Measurements from ENCODE around the gene DRG1. TPM values are rescaled to one million over a fixed set of nuclear protein-coding genes. Genes with fewer than 3 reads are reported as not detected.

Gene DRG1
- total and polyA plus RNA-seq, 2 donors (not counting 3 experiments of a cell fraction or from before 2014, with no cell fraction given) = 37.7 to 65.1 TPM

DNA sequence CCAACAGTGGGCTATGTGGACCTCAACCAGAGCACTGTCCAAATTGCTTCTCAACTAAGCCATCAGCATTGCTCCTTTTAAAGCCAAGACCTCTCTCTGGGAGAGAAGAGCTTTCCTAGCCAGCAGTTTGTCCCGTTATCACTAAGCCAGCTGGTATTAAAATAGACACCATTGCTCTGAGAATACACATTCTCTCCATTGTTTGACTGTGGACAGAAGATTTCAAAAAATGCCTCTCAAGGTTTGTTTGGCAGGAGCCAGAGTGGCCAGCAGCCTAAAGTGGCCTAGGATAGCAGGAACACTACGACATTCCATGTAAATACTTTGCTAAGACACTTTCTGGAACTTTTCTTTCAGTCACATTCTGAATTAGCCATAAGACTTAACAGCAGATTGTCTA, 49.0 kb downstream of the DRG1 start:
- Histone ChIP-seq H3K4me1 (ENCODE audit: control insufficient read depth, extremely low read depth, insufficient read depth, low read length) (no peaks in the 10 kb centered on the region), H3K4me3 (replicated peaks in 1 of 3; ENCODE audit: insufficient read depth in 1 of 3, low read depth in 1 of 3, low read length in 3 of 3) (no peak overlapping the region), H3K9me1 (replicated peaks; ENCODE audit: control insufficient read depth, extremely low read depth, insufficient read depth, low read length) (no peaks in the 10 kb centered on the region), H2AFZ (ENCODE audit: low read depth, low read length) (no peak overlapping the region), H3K9me3 (replicated peaks; ENCODE audit: control insufficient read depth, insufficient read depth, low read length) (no peaks in the 10 kb centered on the region), H3K4me2 (ENCODE audit: insufficient read depth, low read length) (no peak overlapping the region), H3K27ac (ENCODE audit: insufficient read depth, low read depth, low read length) (no peak overlapping the region), H3K36me3 (ENCODE audit: control insufficient read depth in 2 of 2, extremely low read depth in 1 of 2, insufficient read depth in 2 of 2, low read length in 2 of 2) (peaks cover 11 to 17% of the 10 kb centered on the region in 2 experiments), H4K20me1 (replicated peaks; ENCODE audit: control insufficient read depth, extremely low read depth, insufficient read depth, low read length) (no peaks in the 10 kb centered on the region), H3K9ac (replicated peaks; ENCODE audit: extremely low read depth, insufficient read depth, low read length) (no peak overlapping the region), H3K79me2 (ENCODE audit: control insufficient read depth, insufficient read depth, low read length) (no peaks in the 10 kb centered on the region), H3K27me3 (ENCODE audit: control insufficient read depth in 2 of 2, insufficient read depth in 2 of 2, low read length in 2 of 2) (no peaks in the 10 kb centered on the region)
- no peak for FAIRE-seq
- POLR2A ChIA-PET = interaction anchor here (1.1 kb wide), 1 partner anchor 11 kb away, joined by 3 read pairs; no protein-coding TSS in a partner anchor
- CTCF ChIA-PET = no interaction called here
- no TSS peak for BruUV-seq (replicated peaks)
- dilution Hi-C loops (cut with MboI; ENCODE audit: extremely low pct_ligation_motif_present, low sequenced_read_pairs) = no loop called here
- no peak for DNase-seq (ENCODE audit: low read depth, low spot score)
- intact Hi-C loops (cut with micrococcal nuclease) = no loop called here
- TF ChIP-seq GATA2 (IDR thresholded peaks at IDR 0.05; ENCODE audit: insufficient read depth, insufficient read length, low read depth, low read length) (no peak), MAX (IDR thresholded peaks at IDR 0.05; ENCODE audit: insufficient read depth, insufficient read length) (no peak), POLR2A (IDR thresholded peaks at IDR 0.05; ENCODE audit: low read depth, low read length) (no peak), JUN (IDR thresholded peaks at IDR 0.05; ENCODE audit: borderline replicate concordance, insufficient read depth, insufficient read length, low read depth) (no peak), EZH2 (IDR thresholded peaks at IDR 0.05; ENCODE audit: borderline replicate concordance, low read depth, low read length, severe bottlenecking) (no peak)

- CTCF ChIA-PET = no interaction called here
- H3K9me1 ChIP-seq (replicated peaks; ENCODE audit: control insufficient read depth, extremely low read depth, insufficient read depth, low read length) = no peaks in the 10 kb centered on the region
- dilution Hi-C loops (cut with MboI; ENCODE audit: extremely low pct_ligation_motif_present, low sequenced_read_pairs) = no loop called here
These were observed 50.1 kb downstream of the DRG1 start for GRCh38 chr22:31449506-31449905.

More at GRCh38 chr22:31449506-31449905, 50.1 kb downstream of the DRG1 start:
- intact Hi-C loops (cut with micrococcal nuclease) = no loop called here
- Histone ChIP-seq H3K79me2 (ENCODE audit: control insufficient read depth, insufficient read depth, low read length) (no peaks in the 10 kb centered on the region), H3K9ac (replicated peaks; ENCODE audit: extremely low read depth, insufficient read depth, low read length) (no peak overlapping the region), H3K4me1 (ENCODE audit: control insufficient read depth, extremely low read depth, insufficient read depth, low read length) (no peaks in the 10 kb centered on the region), H3K36me3 (ENCODE audit: control insufficient read depth in 2 of 2, extremely low read depth in 1 of 2, insufficient read depth in 2 of 2, low read length in 2 of 2) (peaks cover 16 to 21% of the 10 kb centered on the region in 2 experiments), H3K27ac (ENCODE audit: insufficient read depth, low read depth, low read length) (no peak overlapping the region), H3K4me3 (replicated peaks in 1 of 3; ENCODE audit: insufficient read depth in 1 of 3, low read depth in 1 of 3, low read length in 3 of 3) (no peak overlapping the region), H2AFZ (ENCODE audit: low read depth, low read length) (no peak overlapping the region), H3K4me2 (ENCODE audit: insufficient read depth, low read length) (no peak overlapping the region), H3K9me3 (replicated peaks; ENCODE audit: control insufficient read depth, insufficient read depth, low read length) (no peaks in the 10 kb centered on the region), H4K20me1 (replicated peaks; ENCODE audit: control insufficient read depth, extremely low read depth, insufficient read depth, low read length) (no peaks in the 10 kb centered on the region), H3K27me3 (ENCODE audit: control insufficient read depth in 2 of 2, insufficient read depth in 2 of 2, low read length in 2 of 2) (no peaks in the 10 kb centered on the region)
- no peak for FAIRE-seq
- POLR2A ChIA-PET = no interaction called here
- no peak for DNase-seq (ENCODE audit: low read depth, low spot score)
- no TSS peak for BruUV-seq (replicated peaks)
- TF ChIP-seq MAX (IDR thresholded peaks at IDR 0.05; ENCODE audit: insufficient read depth, insufficient read length) (no peak), POLR2AphosphoS5 (IDR thresholded peaks at IDR 0.05; ENCODE audit: insufficient read depth, low read depth, low read length) (no peak), EZH2 (IDR thresholded peaks at IDR 0.05; ENCODE audit: borderline replicate concordance, low read depth, low read length, severe bottlenecking) (no peak), MYC (IDR thresholded peaks at IDR 0.05; ENCODE audit: low read depth, low read length) (no peak), GATA2 (IDR thresholded peaks at IDR 0.05; ENCODE audit: insufficient read depth, insufficient read length, low read depth, low read length) (no peak), POLR2A (IDR thresholded peaks at IDR 0.05; ENCODE audit: low read depth, low read length) (no peak)

All from endothelial cell of umbilical vein (primary cell).